ENCODE measurements around the gene DNAJC19. TPM values are rescaled to one million over a fixed set of nuclear protein-coding genes. Genes with fewer than 3 reads are reported as not detected.

DNAJC19 gene
- total RNA-seq, 1 experiment from 2014 or later = 82.0 TPM

DNA sequence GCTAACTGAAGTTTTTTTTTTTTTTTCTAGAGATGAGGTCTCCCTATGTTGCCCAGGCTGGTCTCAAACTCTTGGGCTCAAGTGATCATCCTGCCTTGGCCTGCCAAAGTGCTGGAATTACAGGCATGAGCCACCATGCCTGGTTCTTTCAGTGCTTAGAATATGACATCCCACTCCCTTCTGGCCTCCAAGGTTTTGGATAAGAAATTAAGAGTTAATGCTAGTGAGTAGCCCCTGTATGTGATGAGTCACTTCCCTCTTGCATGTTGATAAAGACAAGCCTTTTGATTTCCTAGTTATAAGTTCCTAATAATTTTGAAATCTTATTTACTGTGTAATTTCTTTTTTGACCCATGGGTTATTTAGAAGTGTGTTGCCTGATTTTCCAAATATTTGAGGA, 35.7 kb upstream of the DNAJC19 start:
- H3T11ph ChIP-seq (ENCODE audit: low read length) = no peak overlapping the region
- no peaks in the 10 kb centered on the region for H3K23me2 ChIP-seq (ENCODE audit: insufficient read length, low read depth, low read length, poor library complexity, severe bottlenecking)
- no peak overlapping the region for H3K9ac ChIP-seq (ENCODE audit: extremely low read depth, insufficient read length, low read length)
- no peak overlapping the region for H2BK15ac ChIP-seq (ENCODE audit: low read depth, low read length)
- no peak overlapping the region for H3K4me2 ChIP-seq (ENCODE audit: insufficient read depth, insufficient read length, low read length)
- H3K27me3 ChIP-seq (ENCODE audit: insufficient read depth, low read length) = no peaks in the 10 kb centered on the region
- H3K4me3 Mint-ChIP-seq = no peak overlapping the region
- H3K9me3 Mint-ChIP-seq = peaks cover 6 to 7% of the 10 kb centered on the region in 2 experiments; a peak in 3 of 5 replicates
- no peak overlapping the region for H2AK5ac ChIP-seq (ENCODE audit: insufficient read length, low read length)
- no peak overlapping the region for H3K4ac ChIP-seq (ENCODE audit: low read depth, low read length)
- H3K79me1 ChIP-seq (ENCODE audit: insufficient read depth, low read depth, low read length, poor library complexity, severe bottlenecking) = no peaks in the 10 kb centered on the region
- no peak for DNase-seq
- no peak overlapping the region for H2AFZ ChIP-seq (ENCODE audit: low read length)
- H2BK120ac ChIP-seq (ENCODE audit: low read depth, low read length, poor library complexity, severe bottlenecking) = no peak overlapping the region
- H3K27ac Mint-ChIP-seq = no peak overlapping the region
- H4K5ac ChIP-seq (ENCODE audit: insufficient read length, low read depth, low read length) = no peak overlapping the region
- no peaks in the 10 kb centered on the region for H3K36me3 Mint-ChIP-seq (ENCODE audit: insufficient read depth in 1 of 3, low read depth in 3 of 3)
- H3K79me2 ChIP-seq (ENCODE audit: insufficient read depth, low read length) = no peaks in the 10 kb centered on the region
- H3K27ac ChIP-seq (ENCODE audit: insufficient read length, low read depth, low read length) = no peak overlapping the region
- H2BK12ac ChIP-seq (ENCODE audit: insufficient read length, low read depth, low read length) = no peak overlapping the region
- no peak overlapping the region for H3K56ac ChIP-seq (ENCODE audit: insufficient read length, low read depth, low read length)
- H3K18ac ChIP-seq (ENCODE audit: insufficient read length, low read depth, low read length) = no peak overlapping the region
- TF ChIP-seq, protein P1, sequence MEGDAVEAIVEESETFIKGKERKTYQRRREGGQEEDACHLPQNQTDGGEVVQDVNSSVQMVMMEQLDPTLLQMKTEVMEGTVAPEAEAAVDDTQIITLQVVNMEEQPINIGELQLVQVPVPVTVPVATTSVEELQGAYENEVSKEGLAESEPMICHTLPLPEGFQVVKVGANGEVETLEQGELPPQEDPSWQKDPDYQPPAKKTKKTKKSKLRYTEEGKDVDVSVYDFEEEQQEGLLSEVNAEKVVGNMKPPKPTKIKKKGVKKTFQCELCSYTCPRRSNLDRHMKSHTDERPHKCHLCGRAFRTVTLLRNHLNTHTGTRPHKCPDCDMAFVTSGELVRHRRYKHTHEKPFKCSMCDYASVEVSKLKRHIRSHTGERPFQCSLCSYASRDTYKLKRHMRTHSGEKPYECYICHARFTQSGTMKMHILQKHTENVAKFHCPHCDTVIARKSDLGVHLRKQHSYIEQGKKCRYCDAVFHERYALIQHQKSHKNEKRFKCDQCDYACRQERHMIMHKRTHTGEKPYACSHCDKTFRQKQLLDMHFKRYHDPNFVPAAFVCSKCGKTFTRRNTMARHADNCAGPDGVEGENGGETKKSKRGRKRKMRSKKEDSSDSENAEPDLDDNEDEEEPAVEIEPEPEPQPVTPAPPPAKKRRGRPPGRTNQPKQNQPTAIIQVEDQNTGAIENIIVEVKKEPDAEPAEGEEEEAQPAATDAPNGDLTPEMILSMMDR (conservative IDR thresholded peaks at IDR 0.05) = no peak
- H4K8ac ChIP-seq (replicated peaks; ENCODE audit: insufficient read length, low read depth, low read length) = no peak overlapping the region
- no peaks in the 10 kb centered on the region for H3K4me1 ChIP-seq (ENCODE audit: insufficient read depth, low read length)
- no peak overlapping the region for H2BK5ac ChIP-seq (ENCODE audit: insufficient read length, low read length)
- H4K91ac ChIP-seq (ENCODE audit: insufficient read length, low read depth, low read length) = no peak overlapping the region
- no peaks in the 10 kb centered on the region for H3K27me3 Mint-ChIP-seq (ENCODE audit: low read depth)
- H3K9me3 ChIP-seq (ENCODE audit: control insufficient read depth, low read depth, low read length) = no peaks in the 10 kb centered on the region
- H4K20me1 ChIP-seq (ENCODE audit: control insufficient read depth, insufficient read depth, insufficient read length) = no peaks in the 10 kb centered on the region
- no peak overlapping the region for H3K23ac ChIP-seq (ENCODE audit: insufficient read length, low read depth, low read length)
- no peaks in the 10 kb centered on the region for H3K4me1 Mint-ChIP-seq
- no peak overlapping the region for H2BK20ac ChIP-seq (ENCODE audit: low read depth, low read length, poor library complexity, severe bottlenecking)
- H3K14ac ChIP-seq (ENCODE audit: insufficient read depth, low read length) = no peak overlapping the region
